Measurements from ENCODE around the gene ACSL1. TPM values are rescaled to one million over a fixed set of nuclear protein-coding genes. Genes with fewer than 3 reads are reported as not detected.

The ACSL1 gene
- total and polyA plus RNA-seq, 2 of the 8 experiments (the other 6 are each of a cell fraction or from before 2014, with no cell fraction given): 2.3 to 8.7 TPM

DNA sequence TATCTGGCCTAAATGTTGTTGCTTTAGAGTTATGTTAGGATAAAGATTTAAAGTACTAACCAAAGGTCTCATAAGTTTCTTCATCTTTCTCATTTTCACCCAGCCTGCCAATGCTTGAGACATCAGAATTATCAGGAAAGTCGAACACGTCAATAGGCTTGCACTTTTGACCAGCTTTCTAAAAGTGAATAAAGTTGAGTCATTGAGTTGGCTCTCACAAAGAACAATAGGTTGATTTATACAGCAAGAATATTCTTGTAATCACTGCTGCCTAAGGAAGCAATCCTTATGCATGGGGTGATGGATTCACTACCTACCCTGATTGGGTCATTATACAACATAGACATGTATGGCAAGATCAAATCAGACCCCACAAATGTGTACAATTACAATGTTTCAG is 96.9 kb downstream of the ACSL1 start:
- no peak for DNase-seq (ENCODE audit: low read depth in 1 of 2, low spot score in 2 of 2)
- H3K18ac ChIP-seq (ENCODE audit: extremely low read depth, low read length): no peak overlapping the region
- no peak overlapping the region for H2AFZ ChIP-seq (ENCODE audit: low read length)
- H3K4me3 ChIP-seq (ENCODE audit: extremely low read depth in 1 of 4, insufficient read depth in 2 of 4, low read depth in 3 of 4, low read length in 4 of 4): no peak overlapping the region
- no peak overlapping the region for H3K27ac ChIP-seq (ENCODE audit: low read depth, low read length)
- ChIA-PET POLR2A (ENCODE audit: partially characterized antibody) (no interaction called here), CTCF (ENCODE audit: partially characterized antibody) (interaction anchor here (1.8 kb wide), 1 partner anchor 81 kb away, joined by 5 read pairs; no protein-coding TSS in a partner anchor)
- H4K20me1 ChIP-seq (replicated peaks in 1 of 2; ENCODE audit: control insufficient read depth in 1 of 2, insufficient read depth in 2 of 2, low read length in 2 of 2): peaks cover 2 to 11% of the 10 kb centered on the region in 2 experiments
- no peak overlapping the region for H3K56ac ChIP-seq (replicated peaks; ENCODE audit: insufficient read length, low read depth, low read length)
- peaks cover 8 to 81% of the 10 kb centered on the region in 2 experiments for H3K79me2 ChIP-seq (ENCODE audit: control insufficient read depth in 1 of 2, insufficient read depth in 2 of 2, low read length in 2 of 2)
- peaks cover 0 to 6% (median under 1%) of the 10 kb centered on the region in 4 experiments; a peak in 2 of 7 replicates for H3K4me1 ChIP-seq (replicated peaks in 1 of 4; ENCODE audit: control insufficient read depth in 3 of 4, insufficient read depth in 4 of 4, low read length in 3 of 4)
- H3K36me3 ChIP-seq (ENCODE audit: control insufficient read depth in 2 of 4, insufficient read depth in 4 of 4, low read length in 3 of 4): peaks cover 29 to 70% (median 48%) of the 10 kb centered on the region in 4 experiments
- H3K9me3 ChIP-seq (ENCODE audit: insufficient read depth in 2 of 2, low read depth in 1 of 2, low read length in 1 of 2): no peaks in the 10 kb centered on the region
- H2BK12ac ChIP-seq (ENCODE audit: low read depth, low read length): no peak overlapping the region
- no peak overlapping the region for H2BK5ac ChIP-seq (ENCODE audit: low read depth, low read length)
- no peak overlapping the region for H2BK15ac ChIP-seq (ENCODE audit: low read length)
- no peaks in the 10 kb centered on the region for H3K27me3 ChIP-seq (replicated peaks in 1 of 4; ENCODE audit: control insufficient read depth in 3 of 4, extremely low read depth in 1 of 4, insufficient read depth in 3 of 4, low read length in 3 of 4)
- H3K23me2 ChIP-seq (ENCODE audit: low read depth, low read length): peaks cover 1% of the 10 kb centered on the region; the same call in 1 of the 2 replicates
- H3K23ac ChIP-seq (ENCODE audit: insufficient read length): no peak overlapping the region
- H4K91ac ChIP-seq (replicated peaks; ENCODE audit: insufficient read length, low read length): no peak overlapping the region
- FAIRE-seq: no peak
- H3K14ac ChIP-seq (ENCODE audit: insufficient read length): no peak overlapping the region
- no peak overlapping the region for H4K5ac ChIP-seq (ENCODE audit: insufficient read length, low read depth, low read length)
- peaks cover 4% of the 10 kb centered on the region; the same call in 1 of the 2 replicates for H3K79me1 ChIP-seq (ENCODE audit: low read depth, low read length)
- no peak overlapping the region for H2BK20ac ChIP-seq (ENCODE audit: low read length)
- H3K4me2 ChIP-seq (ENCODE audit: insufficient read depth in 1 of 2, low read depth in 2 of 2, low read length in 2 of 2): no peak overlapping the region
- no peak overlapping the region for H4K8ac ChIP-seq (ENCODE audit: extremely low read depth, insufficient read depth, low read length)
- no peak overlapping the region for H3K9ac ChIP-seq (replicated peaks in 1 of 4; ENCODE audit: extremely low read depth in 1 of 4, low read depth in 3 of 4, low read length in 3 of 4)
- no peak overlapping the region for H2AK5ac ChIP-seq (ENCODE audit: low read depth, low read length)
- no peak overlapping the region for H3K4ac ChIP-seq (replicated peaks; ENCODE audit: insufficient read length, low read depth, low read length)
- H2BK120ac ChIP-seq (replicated peaks; ENCODE audit: low read depth, low read length): no peak overlapping the region
- WGBS, 2 experiments (ENCODE audit: extremely low coverage in 1 of 2, insufficient coverage in 1 of 2, insufficient read length in 1 of 2, insufficient replicate concordance in 2 of 2, low coverage in 1 of 2, low lambda C conversion rate in 2 of 2, missing lambda C conversion rate in 1 of 2): 97% methylated on average over 2 of the region's 2 CpGs; no CpG with 5 or more reads in 1 of the 2 experiments
- TF ChIP-seq CHD1 (IDR thresholded peaks at IDR 0.05; ENCODE audit: low read depth, low read length): no peak
- TF ChIP-seq GTF2F1 (IDR thresholded peaks at IDR 0.05; ENCODE audit: borderline replicate concordance, low read depth, low read length): no peak
- no peak for TF ChIP-seq SP2 (IDR thresholded peaks at IDR 0.05; ENCODE audit: low read length)
- TF ChIP-seq, protein P1, sequence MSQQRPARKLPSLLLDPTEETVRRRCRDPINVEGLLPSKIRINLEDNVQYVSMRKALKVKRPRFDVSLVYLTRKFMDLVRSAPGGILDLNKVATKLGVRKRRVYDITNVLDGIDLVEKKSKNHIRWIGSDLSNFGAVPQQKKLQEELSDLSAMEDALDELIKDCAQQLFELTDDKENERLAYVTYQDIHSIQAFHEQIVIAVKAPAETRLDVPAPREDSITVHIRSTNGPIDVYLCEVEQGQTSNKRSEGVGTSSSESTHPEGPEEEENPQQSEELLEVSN (IDR thresholded peaks at IDR 0.05): no peak
- no peak for TF ChIP-seq GABPA (IDR thresholded peaks at IDR 0.05; ENCODE audit: borderline replicate concordance, insufficient read depth, low read length)
- TF ChIP-seq NRF1 (IDR thresholded peaks at IDR 0.05; ENCODE audit: low read depth, low read length): no peak
- no peak for TF ChIP-seq BCL11A (IDR thresholded peaks at IDR 0.05; ENCODE audit: low read depth in 2 of 2, low read length in 2 of 2)
- no peak for TF ChIP-seq CBX5 (IDR thresholded peaks at IDR 0.05; ENCODE audit: low read depth, low read length)
- no peak for TF ChIP-seq EP300 (IDR thresholded peaks at IDR 0.05; ENCODE audit: borderline replicate concordance in 1 of 2, low read depth in 2 of 2, low read length in 2 of 2)
- TF ChIP-seq ZNF274 (IDR thresholded peaks at IDR 0.05; ENCODE audit: borderline replicate concordance, extremely low read depth, low read length): no peak
- TF ChIP-seq MAFK (IDR thresholded peaks at IDR 0.05; ENCODE audit: low read depth, low read length): no peak
- TF ChIP-seq EGR1 (IDR thresholded peaks at IDR 0.05; ENCODE audit: borderline replicate concordance, low read depth, low read length): no peak
- TF ChIP-seq RXRA (IDR thresholded peaks at IDR 0.05; ENCODE audit: insufficient read depth, low read depth, low read length): no peak
- TF ChIP-seq EZH2 (IDR thresholded peaks at IDR 0.05; ENCODE audit: low read depth, low read length, severe bottlenecking): no peak

All from H1 (cell line).